B cell (primary cell): ENCODE results near the gene CD109. TPM values are rescaled to one million over a fixed set of nuclear protein-coding genes. Genes with fewer than 3 reads are reported as not detected.

Experiments used
- ATAC-seq: fragments of 200-7000 bp; cut with Tn5 transposase; one replicate; pipeline ENCODE4 v1.10.0; 2021; ENCODE audit warnings: low read depth, mild to moderate bottlenecking, moderate number of reproducible peaks, moderate library complexity
- CTCF ChIA-PET: fragments of 350-600 bp; sonication (Branson Sonifier 250); formaldehyde crosslinking; loops from one replicate; lab custom pipeline; 2021; ENCODE audit warnings: antibody characterized with exemption, inconsistent platforms; lab: Charles Lee
- POLR2A ChIA-PET: fragments of 350-600 bp; sonication (Branson Sonifier 250); formaldehyde crosslinking; loops from one replicate; lab custom pipeline; 2021; ENCODE audit warnings: antibody characterized with exemption; lab: Charles Lee
- DNase-seq: peaks from one replicate; pipeline ENCODE4 v3.0.0; 2013
- H2AFZ ChIP-seq: 2 replicates; pipeline ENCODE4 v1.6.1; 2012; ENCODE audit warnings: mild to moderate bottlenecking, low read depth, low read length; ENCODE audit not compliant: insufficient read depth, poor library complexity, severe bottlenecking
- H3K27ac ChIP-seq, 2 donors: 1 replicate in 1 of 2; 2 replicates in 1 of 2; pipeline ENCODE4 v1.5.1; 2012 to 2013; ENCODE audit warnings: low read length in 2 of 2, mild to moderate bottlenecking in 2 of 2, moderate library complexity in 1 of 2
- H3K27me3 ChIP-seq, 4 experiments: fragments of 200-600 bp in 1 of 4; sonication (generic) in 1 of 4; replicated peaks in 1 of 4; 1 replicate in 2 of 4; 2 replicates in 2 of 4; pipeline versions ENCODE4 v1.6.1 to v1.7.0; 2013 to 2016; ENCODE audit warnings: low read length in 3 of 4, mild to moderate bottlenecking in 2 of 4, mixed read lengths in 1 of 4, moderate library complexity in 1 of 4; ENCODE audit not compliant: insufficient read depth in 4 of 4, control insufficient read depth in 3 of 4; ENCODE audit errors: control extremely low read depth in 1 of 4
- H3K36me3 ChIP-seq, 2 experiments: replicated peaks in 1 of 2; 1 replicate in 1 of 2; 2 replicates in 1 of 2; pipeline versions ENCODE4 v1.6.1 to v1.7.1; 2013; ENCODE audit warnings: low read length in 1 of 2; ENCODE audit not compliant: insufficient read depth in 2 of 2, control insufficient read depth in 1 of 2; ENCODE audit errors: control extremely low read depth in 1 of 2, extremely low read depth in 1 of 2
- H3K4me1 ChIP-seq, 2 donors: fragments of 200-600 bp in 1 of 2; sonication (generic) in 1 of 2; 1 replicate in 1 of 2; 2 replicates in 1 of 2; pipeline versions ENCODE4 v1.5.1 to v1.6.1; 2013 to 2017; ENCODE audit warnings: low read length in 2 of 2; ENCODE audit not compliant: control insufficient read depth in 2 of 2, insufficient read depth in 2 of 2
- H3K4me2 ChIP-seq: replicated peaks from 2 replicates; pipeline ENCODE3; 2012; ENCODE audit warnings: mild to moderate bottlenecking, low read depth, low read length; ENCODE audit not compliant: poor library complexity, severe bottlenecking
- H3K4me3 ChIP-seq, 5 experiments: fragments of 200-600 bp in 1 of 5; sonication (generic) in 1 of 5; 1 replicate in 3 of 5; 2 replicates in 2 of 5; pipeline versions ENCODE4 v1.5.1 to v1.7.0; 2011 to 2016; ENCODE audit warnings: low read length in 4 of 5, mild to moderate bottlenecking in 4 of 5, low read depth in 2 of 5, control low read depth in 1 of 5, moderate library complexity in 1 of 5; ENCODE audit not compliant: insufficient read depth in 1 of 5; ENCODE audit errors: control extremely low read depth in 1 of 5, extremely low read depth in 1 of 5
- H3K79me2 ChIP-seq: fragments of 200-600 bp; sonication (generic); one replicate; pipeline ENCODE4 v1.6.0; 2016; ENCODE audit warnings: low read length; ENCODE audit not compliant: control insufficient read depth, insufficient read depth
- H3K9ac ChIP-seq: fragments of 200-600 bp; sonication (generic); 2 replicates; pipeline ENCODE4 v1.6.1; 2017; ENCODE audit warnings: mild to moderate bottlenecking, low read length, moderate library complexity
- H3K9me3 ChIP-seq, 3 donors: one replicate each; pipeline versions ENCODE4 v1.6.1 to v1.7.1; 2013; ENCODE audit warnings: low read length in 2 of 3; ENCODE audit not compliant: control insufficient read depth in 2 of 3, insufficient read depth in 1 of 3; ENCODE audit errors: control extremely low read depth in 1 of 3
- H4K20me1 ChIP-seq: 2 replicates; pipeline ENCODE4 v1.6.0; 2012; ENCODE audit warnings: mild to moderate bottlenecking, low read length; ENCODE audit not compliant: insufficient read depth, control insufficient read depth, poor library complexity, severe bottlenecking
- H3K27ac Mint-ChIP-seq: one replicate; pipeline ENCODE4 v1.8.0; 2021; ENCODE audit warnings: mixed read lengths
- H3K27me3 Mint-ChIP-seq: one replicate; pipeline ENCODE4 v1.8.0; 2021; ENCODE audit warnings: mixed read lengths
- H3K4me1 Mint-ChIP-seq: one replicate; pipeline ENCODE4 v1.8.0; 2021; ENCODE audit warnings: mixed read lengths
- H3K4me3 Mint-ChIP-seq: one replicate; pipeline ENCODE4 v1.8.0; 2021; ENCODE audit warnings: mixed read lengths
- H3K9me3 Mint-ChIP-seq: one replicate; pipeline ENCODE4 v1.8.0; 2022; ENCODE audit warnings: mixed read lengths; ENCODE audit not compliant: insufficient read depth
- CTCF ChIP-seq: fragments of 200-600 bp; IDR thresholded peaks from one replicate; pipeline ENCODE4 v1.8.0; 2022; ENCODE audit warnings: antibody characterized with exemption, mild to moderate bottlenecking
- EZH2 ChIP-seq: IDR thresholded peaks from 2 replicates; pipeline ENCODE4 v1.6.1; 2012; ENCODE audit warnings: borderline replicate concordance, low read depth, mild to moderate bottlenecking, moderate library complexity, low read length; ENCODE audit not compliant: insufficient read depth, poor library complexity, severe bottlenecking
- WGBS: methylation state at CpG from one replicate; pipeline ENCODE4 v1.1.5; 2013; ENCODE audit warnings: missing lambda C conversion rate; ENCODE audit not compliant: insufficient coverage; 5-methylcytosine and 5-hydroxymethylcytosine counted together
- intact Hi-C: fragments of 100-400 bp; cut with micrococcal nuclease; formaldehyde crosslinking; loops from one replicate; pipeline ENCODE4 v1.10.0; 2022
- polyA plus RNA-seq: library from polyadenylated mRNA; depleted of rRNA; stranded (reverse); fragments of >200 nt; gene quantifications from 2 replicates; pipeline ENCODE4 v1.2.3, GENCODE V29; 2012
- total RNA-seq, 2 donors: library from RNA; stranded (reverse); fragments of 120-200 nt in 1 of 2; gene quantifications; 1 replicate in 1 of 2; 2 replicates in 1 of 2; pipeline versions ENCODE4 v1.2.3 to v1.2.4, GENCODE V29; 2013 to 2022

The CD109 gene
- total and polyA plus RNA-seq, 2 donors (not counting 1 experiment from before 2014, with no cell fraction given), result 0.15 TPM; not detected in 1

- WGBS, result no CpG with 5 or more reads among the region's 1 CpG
- Histone ChIP-seq H3K9me3 (no peaks in the 10 kb centered on the region), H3K79me2 (no peaks in the 10 kb centered on the region), H3K4me3 (no peak overlapping the region), H4K20me1 (no peaks in the 10 kb centered on the region), H3K27ac (no peak overlapping the region), H3K4me1 (no peaks in the 10 kb centered on the region), H3K27me3 (no peaks in the 10 kb centered on the region), H3K36me3 (no peaks in the 10 kb centered on the region), H3K9ac (no peak overlapping the region), H3K4me2 (no peak overlapping the region), H2AFZ (no peak overlapping the region)
- intact Hi-C loops, result no loop called here
- Mint-ChIP-seq H3K4me1 (no peaks in the 10 kb centered on the region), H3K4me3 (no peak overlapping the region), H3K9me3 (no peaks in the 10 kb centered on the region), H3K27me3 (peaks cover 2% of the 10 kb centered on the region), H3K27ac (no peak overlapping the region)
- POLR2A ChIA-PET, result no interaction called here
- CTCF ChIA-PET, result no interaction called here
- ATAC-seq, result no peak
- no peak for TF ChIP-seq CTCF
- no peak for TF ChIP-seq EZH2
- no peak for DNase-seq
Measured at GRCh38 chr6:73801652-73802268, 105.8 kb downstream of the CD109 start.

GRCh38 chr6:73802366-73802765 is 106.4 kb downstream of the CD109 start:
- Mint-ChIP-seq H3K27ac (no peak overlapping the region), H3K4me1 (no peaks in the 10 kb centered on the region), H3K27me3 (peaks cover 2% of the 10 kb centered on the region), H3K9me3 (no peaks in the 10 kb centered on the region), H3K4me3 (no peak overlapping the region)
- ChIA-PET CTCF (interaction anchor here (1.6 kb wide), 1 partner anchor 1407 kb away, joined by 5 read pairs; no protein-coding TSS in a partner anchor), POLR2A (no interaction called here)
- ATAC-seq, result no peak
- no peaks in the 10 kb centered on the region for H4K20me1 ChIP-seq
- H3K79me2 ChIP-seq, result no peaks in the 10 kb centered on the region
- H3K27me3 ChIP-seq, result no peaks in the 10 kb centered on the region
- no peak for TF ChIP-seq CTCF
- no peak for TF ChIP-seq EZH2
- WGBS, result 100% methylated on average over 1 of the region's 2 CpGs
- H3K9me3 ChIP-seq, result no peaks in the 10 kb centered on the region
- H3K27ac ChIP-seq, result no peak overlapping the region
- no peaks in the 10 kb centered on the region for H3K36me3 ChIP-seq
- H3K9ac ChIP-seq, result no peak overlapping the region
- intact Hi-C loops, result no loop called here
- no peak overlapping the region for H2AFZ ChIP-seq
- no peak overlapping the region for H3K4me3 ChIP-seq
- H3K4me1 ChIP-seq, result no peaks in the 10 kb centered on the region
- no peak for DNase-seq
- H3K4me2 ChIP-seq, result no peak overlapping the region
